ELF-1 (cell line): ENCODE data around the gene HID1.
A peak's percentile ranks its signal among the peaks of the same experiment; 100 is the strongest.

ENCODE experiments used
- DNase-seq: peaks from one replicate; pipeline ENCODE4 v3.0.0-alpha.2; 2016; ENCODE audit warnings: low read depth, low spot score

HID1 gene

DNA sequence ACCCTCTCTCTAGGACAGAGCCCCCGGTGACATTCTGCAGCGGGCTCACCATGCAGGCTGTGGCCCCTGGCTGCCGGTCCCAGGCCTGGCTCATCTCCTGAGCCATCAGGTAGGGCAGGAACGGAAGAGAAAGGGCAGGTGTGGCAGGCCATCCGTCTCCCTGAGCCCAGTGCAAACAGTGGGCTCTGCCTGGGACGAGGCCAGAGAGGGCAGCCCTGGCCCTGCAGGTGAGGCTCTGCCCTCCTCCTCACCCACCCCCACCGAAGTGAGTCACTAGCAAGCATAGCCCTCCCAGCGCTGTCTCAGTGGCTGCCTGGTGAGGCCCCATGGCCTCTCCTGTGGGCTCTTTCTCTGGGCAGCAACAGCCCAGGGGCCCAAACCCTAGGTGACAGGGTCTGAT, 22.4 kb downstream of the HID1 start:
- no peak for DNase-seq

- DNase-seq = no peak
Observed at GRCh38 chr17:74949455-74950115, 23.0 kb downstream of the HID1 start.

GRCh38 chr17:74947041-74947754, 25.4 kb downstream of the HID1 start:
- DNase-seq = no peak

DNA sequence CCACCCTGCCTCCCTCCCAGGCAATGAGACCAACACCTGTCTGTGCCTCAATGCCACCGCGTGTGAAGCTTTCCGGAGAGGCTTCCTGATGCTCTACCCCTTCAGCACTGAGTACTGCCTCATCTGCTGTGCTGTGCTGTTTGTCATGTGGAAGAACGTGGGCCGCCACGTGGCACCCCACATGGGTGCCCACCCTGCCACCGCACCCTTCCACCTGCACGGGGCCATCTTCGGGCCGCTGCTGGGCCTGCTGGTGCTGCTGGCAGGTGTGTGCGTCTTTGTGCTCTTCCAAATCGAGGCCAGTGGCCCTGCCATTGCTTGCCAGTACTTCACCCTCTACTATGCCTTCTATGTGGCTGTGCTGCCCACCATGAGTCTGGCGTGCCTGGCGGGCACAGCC, 25.9 kb downstream of the HID1 start:
- DNase-seq = no peak

GRCh38 chr17:74945543-74945942, 27.0 kb downstream of the HID1 start:
- no peak for DNase-seq

GRCh38 chr17:74943808-74944522, 28.6 kb downstream of the HID1 start:
- no peak for DNase-seq

DNA sequence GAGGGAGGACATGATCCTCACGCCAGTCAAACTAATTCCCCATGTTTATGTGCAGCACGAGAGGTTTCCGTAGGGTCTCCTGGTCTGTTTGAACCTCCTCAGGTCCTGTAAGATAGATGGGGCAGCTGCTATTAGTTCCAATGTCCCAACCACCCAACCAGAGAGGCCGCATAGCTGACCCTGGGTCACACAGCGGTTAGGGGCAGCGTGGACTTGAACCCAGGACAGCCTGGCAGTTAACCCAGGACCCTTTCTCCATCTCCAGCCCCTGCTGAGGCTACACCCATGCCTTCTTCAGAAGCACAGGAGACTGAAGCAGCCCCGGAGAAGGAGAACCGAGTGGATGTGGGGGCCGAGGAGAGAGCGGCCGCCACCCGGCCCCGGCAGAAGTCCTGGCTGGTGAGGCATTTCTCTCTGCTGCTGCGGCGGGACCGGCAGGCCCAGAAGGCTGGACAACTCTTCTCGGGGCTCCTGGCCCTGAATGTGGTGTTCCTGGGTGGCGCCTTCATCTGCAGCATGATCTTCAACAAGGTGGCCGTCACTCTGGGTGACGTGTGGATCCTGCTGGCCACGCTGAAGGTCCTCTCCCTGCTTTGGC, 31.3 kb downstream of the HID1 start:
- DNase-seq = no peak

DNA sequence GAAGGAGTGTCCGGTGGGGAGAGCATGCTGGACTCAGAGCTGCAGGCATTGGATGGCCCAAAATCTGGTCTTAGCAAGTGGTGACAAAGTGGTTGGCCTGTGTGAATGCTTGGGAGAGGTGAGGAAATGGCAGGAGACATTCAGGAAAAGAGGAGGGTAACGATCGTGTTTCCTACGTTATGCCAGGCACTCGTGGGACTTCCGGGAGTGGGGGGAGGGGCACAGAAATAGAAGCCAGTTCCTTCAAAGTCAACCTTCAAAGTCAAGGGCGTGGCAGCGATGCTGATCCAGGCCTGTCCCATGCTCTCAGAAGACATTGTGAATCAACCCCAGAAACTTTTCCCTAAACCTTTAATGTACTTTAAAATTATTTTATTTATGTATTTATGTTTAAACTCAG, 33.0 kb downstream of the HID1 start:
- no peak for DNase-seq

DNA sequence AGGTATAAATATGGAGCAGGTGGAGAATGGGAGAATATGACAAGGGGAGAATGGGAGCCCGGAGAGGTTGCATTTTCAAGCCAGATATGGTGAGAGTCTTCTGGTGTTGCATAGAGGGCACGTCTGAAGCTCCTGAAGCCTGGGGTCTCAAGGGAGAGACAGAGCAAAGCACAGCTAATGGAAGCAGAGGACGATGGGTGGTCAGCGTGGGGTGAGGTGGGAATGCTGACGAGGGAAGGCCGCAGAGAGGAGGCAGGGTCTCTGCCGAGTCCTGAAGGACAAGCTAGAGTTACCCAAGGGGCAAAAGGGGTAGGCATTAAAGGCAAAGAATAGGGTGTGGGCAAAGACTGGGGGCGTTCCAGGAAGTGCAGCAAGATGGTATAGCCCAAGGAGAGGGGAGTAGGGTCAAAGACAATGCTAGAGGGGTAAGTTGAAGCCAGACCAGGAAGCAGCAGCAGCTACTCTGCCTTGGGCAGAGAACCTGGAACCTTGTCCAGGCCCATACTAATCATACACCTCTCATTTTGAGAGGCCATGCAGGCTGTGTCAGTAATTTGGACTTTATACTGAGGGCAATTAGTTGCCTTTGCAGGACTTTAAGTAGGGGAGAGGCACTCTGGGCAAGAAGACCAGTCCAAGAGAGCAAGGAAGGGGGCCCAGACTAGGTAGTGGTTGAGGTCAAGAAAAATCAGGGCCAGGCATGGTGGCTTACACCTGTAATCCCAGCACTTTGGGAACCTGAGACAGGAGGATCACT, 34.2 kb downstream of the HID1 start:
- no peak for DNase-seq

DNA sequence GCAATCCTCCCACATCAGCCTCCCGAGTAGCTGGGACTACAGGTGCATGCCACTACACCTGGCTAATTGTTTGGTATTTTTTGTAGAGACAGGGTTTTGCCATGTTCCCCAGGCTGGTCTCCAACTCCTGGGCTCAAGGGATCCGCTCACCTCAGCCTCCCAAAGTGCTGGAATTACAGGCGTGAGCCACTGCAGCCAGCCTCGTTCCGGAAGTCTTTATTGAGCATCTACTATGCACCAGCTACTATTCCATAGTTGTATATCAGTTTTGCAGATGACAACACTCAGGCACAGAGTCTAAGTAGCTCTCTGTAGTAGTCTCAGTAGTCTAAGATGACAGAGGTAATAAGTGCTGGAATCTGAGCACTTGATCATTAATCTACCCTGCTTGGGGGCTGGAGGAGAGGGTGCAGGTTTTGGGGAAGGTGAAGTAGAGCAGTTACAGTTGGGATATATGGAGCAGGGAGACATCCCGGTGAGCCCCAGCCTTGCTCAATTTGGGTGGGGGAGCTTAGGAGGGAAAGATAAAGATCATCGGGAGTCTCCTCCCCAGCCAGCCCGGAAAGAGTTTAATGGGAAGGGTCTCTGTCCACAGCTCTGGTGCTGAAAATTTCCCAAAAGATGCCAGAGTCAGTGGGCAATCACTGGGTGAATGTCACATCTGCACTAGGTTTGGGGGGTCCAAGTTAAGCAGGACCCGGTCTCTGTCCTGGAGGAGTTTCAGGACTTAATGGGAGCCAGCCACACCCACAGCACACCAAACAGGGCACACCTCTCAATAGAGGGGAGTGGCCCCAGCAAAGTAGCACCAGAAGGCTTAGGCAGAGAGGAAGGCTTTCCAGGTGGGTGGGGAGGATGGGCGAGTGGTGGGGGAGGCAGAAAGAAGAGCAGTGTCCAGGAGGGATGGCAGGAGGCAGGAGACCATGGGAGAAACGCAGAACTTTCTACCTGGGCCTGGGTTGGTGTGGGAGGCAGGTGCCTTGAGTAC, 35.2 kb downstream of the HID1 start:
- no peak for DNase-seq

GRCh38 chr17:74936470-74936799, 36.1 kb downstream of the HID1 start:
- no peak for DNase-seq

GRCh38 chr17:74935585-74936469, 36.7 kb downstream of the HID1 start, which contains the start of gene OTOP3:
Gene OTOP3, plus strand, starts transcription at chr17:74935898. Its CDS starts 24 bp downstream, at chr17:74935922.
- DNase-seq = no peak

GRCh38 chr17:74935048-74935447, 37.5 kb downstream of the HID1 start:
- no peak for DNase-seq

DNA sequence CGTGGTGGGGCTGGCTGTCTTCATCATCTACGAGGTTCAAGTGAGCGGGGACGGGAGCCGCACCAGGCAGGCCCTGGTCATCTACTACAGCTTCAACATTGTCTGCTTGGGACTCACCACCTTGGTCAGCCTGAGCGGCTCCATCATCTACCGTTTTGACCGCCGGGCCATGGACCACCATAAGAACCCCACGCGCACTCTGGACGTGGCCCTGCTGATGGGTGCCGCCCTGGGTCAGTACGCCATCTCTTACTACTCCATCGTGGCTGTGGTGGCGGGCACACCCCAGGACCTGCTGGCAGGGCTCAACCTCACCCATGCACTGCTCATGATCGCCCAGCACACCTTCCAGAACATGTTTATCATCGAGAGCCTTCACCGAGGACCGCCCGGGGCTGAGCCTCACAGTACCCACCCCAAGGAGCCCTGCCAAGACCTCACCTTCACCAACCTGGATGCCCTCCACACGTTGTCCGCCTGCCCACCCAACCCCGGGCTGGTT, 42.0 kb downstream of the HID1 start:
- no peak for DNase-seq

- DNase-seq = no peak
Observed at GRCh38 chr17:74928786-74929185, 43.8 kb downstream of the HID1 start.

DNA sequence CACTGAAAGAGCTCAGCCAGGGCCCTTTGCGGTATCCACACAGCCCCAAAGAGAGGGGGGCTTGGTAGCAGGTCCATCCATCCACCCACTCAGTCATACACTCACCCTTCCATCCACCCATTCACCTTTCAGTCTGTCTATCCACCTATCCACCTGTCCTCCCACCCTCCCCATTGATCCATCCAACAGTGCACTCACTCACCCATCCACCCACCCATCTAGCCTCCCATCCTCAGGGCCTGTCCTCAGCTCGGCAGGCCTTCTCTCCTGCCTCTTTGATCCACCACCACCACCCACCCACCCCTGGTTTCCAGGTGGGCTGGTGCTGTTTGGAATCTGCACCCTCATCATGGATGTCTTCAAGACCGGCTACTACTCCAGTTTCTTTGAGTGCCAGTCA, 47.3 kb downstream of the HID1 start:
- no peak for DNase-seq

GRCh38 chr17:74924250-74924948, 48.2 kb downstream of the HID1 start, which contains the start of gene OTOP2:
Gene OTOP2, plus strand, starts transcription at chr17:74924273. Its CDS starts 360 bp downstream, at chr17:74924633.
- DNase-seq = no peak

DNA sequence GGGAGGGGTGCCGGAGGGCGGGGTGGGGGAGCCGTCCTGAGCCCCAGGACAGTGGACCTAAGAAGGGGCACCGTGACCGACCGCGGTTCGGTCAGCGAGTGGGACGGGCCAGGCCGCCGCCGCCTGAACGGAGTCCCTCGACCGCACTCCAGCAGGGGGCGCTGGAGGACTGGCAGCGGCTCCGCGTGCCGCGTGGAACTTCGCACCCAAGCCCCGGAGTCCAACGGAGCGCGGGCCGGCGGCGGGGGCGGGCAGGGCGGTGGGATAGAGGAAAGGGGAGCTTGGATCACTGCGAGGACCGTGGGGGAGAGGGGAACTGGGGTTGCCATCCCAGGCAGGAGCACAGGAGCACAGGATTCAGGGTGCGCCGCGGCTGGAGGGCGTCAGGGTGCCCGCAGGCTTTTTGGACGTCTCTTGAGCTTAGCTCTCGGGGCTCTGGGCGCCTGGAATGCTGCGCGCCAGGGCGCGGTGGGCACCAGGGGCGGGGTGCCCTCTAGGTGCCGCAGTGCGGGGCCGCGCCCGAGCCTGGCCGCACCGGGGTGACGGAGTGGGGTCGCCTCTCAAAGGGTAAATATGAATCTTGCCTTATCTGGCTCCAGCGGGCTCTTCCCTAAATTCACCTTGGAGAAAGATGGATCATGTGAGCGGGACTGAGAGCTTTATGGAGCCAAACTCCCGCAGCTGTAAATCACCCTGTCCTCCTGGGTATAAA, 48.9 kb downstream of the HID1 start:
- peak; percentile 34 for DNase-seq
